CD14-positive monocyte (primary cell): ENCODE measurements around the gene AP4B1. TPM values are rescaled to one million over a fixed set of nuclear protein-coding genes. Genes with fewer than 3 reads are reported as not detected.

Source experiments
- DNase-seq, 3 donors: peaks; one replicate each; pipeline ENCODE4 v3.0.0-alpha.2; 2011 to 2022
- H2AFZ ChIP-seq: 2 replicates; pipeline ENCODE4 v1.6.0; 2012; ENCODE audit warnings: mild to moderate bottlenecking, low read depth, low read length, inconsistent platforms; ENCODE audit not compliant: insufficient read depth, poor library complexity, severe bottlenecking
- H3K27ac ChIP-seq, 2 donors: 1 replicate in 1 of 2; 2 replicates in 1 of 2; pipeline ENCODE4 v1.5.1; 2012 to 2013; ENCODE audit warnings: low read length in 2 of 2, control low read depth in 1 of 2, inconsistent platforms in 1 of 2, low read depth in 1 of 2, mild to moderate bottlenecking in 1 of 2
- H3K27me3 ChIP-seq, 2 donors: one replicate each; pipeline versions ENCODE4 v1.6.0 to v1.6.1; 2011 to 2013; ENCODE audit warnings: low read length in 2 of 2; ENCODE audit not compliant: control insufficient read depth in 2 of 2, insufficient read depth in 2 of 2
- H3K36me3 ChIP-seq, 2 donors: replicated peaks in 1 of 2; 1 replicate in 1 of 2; 2 replicates in 1 of 2; pipeline versions ENCODE4 v1.5.1 to v1.6.1; 2012 to 2013; ENCODE audit warnings: low read length in 2 of 2, control low read depth in 1 of 2, inconsistent platforms in 1 of 2, mild to moderate bottlenecking in 1 of 2; ENCODE audit not compliant: insufficient read depth in 2 of 2, control insufficient read depth in 1 of 2
- H3K4me1 ChIP-seq, 2 donors: 1 replicate in 1 of 2; 2 replicates in 1 of 2; pipeline versions ENCODE4 v1.5.1 to v1.6.1; 2012 to 2013; ENCODE audit warnings: low read length in 2 of 2, control low read depth in 1 of 2, inconsistent platforms in 1 of 2, mild to moderate bottlenecking in 1 of 2, moderate library complexity in 1 of 2; ENCODE audit not compliant: insufficient read depth in 2 of 2, control insufficient read depth in 1 of 2
- H3K4me2 ChIP-seq: replicated peaks from 2 replicates; pipeline ENCODE3; 2012; ENCODE audit warnings: low read length, moderate library complexity, mild to moderate bottlenecking; ENCODE audit not compliant: poor library complexity, severe bottlenecking; ENCODE audit errors: extremely low read depth
- H3K4me3 ChIP-seq, 3 experiments: fragments of 200-600 bp in 1 of 3; sonication (generic) in 1 of 3; replicated peaks in 1 of 3; 1 replicate in 2 of 3; 2 replicates in 1 of 3; pipeline ENCODE4 v1.5.1; 2011 to 2013; ENCODE audit warnings: low read length in 3 of 3, mild to moderate bottlenecking in 3 of 3, control low read depth in 2 of 3, low read depth in 2 of 3, inconsistent platforms in 1 of 3, moderate library complexity in 1 of 3
- H3K79me2 ChIP-seq: 2 replicates; pipeline ENCODE4 v1.6.0; 2012; ENCODE audit warnings: mild to moderate bottlenecking, control low read depth, inconsistent platforms, low read length, moderate library complexity; ENCODE audit not compliant: insufficient read depth
- H3K9ac ChIP-seq: 2 replicates; pipeline ENCODE4 v1.6.0; 2017; ENCODE audit warnings: low read length, mild to moderate bottlenecking; ENCODE audit not compliant: insufficient read depth, poor library complexity, severe bottlenecking
- H3K9me3 ChIP-seq, 2 donors: replicated peaks in 1 of 2; 1 replicate in 1 of 2; 2 replicates in 1 of 2; pipeline versions ENCODE4 v1.5.1 to v1.6.1; 2012 to 2013; ENCODE audit warnings: low read length in 2 of 2, control low read depth in 1 of 2; ENCODE audit not compliant: control insufficient read depth in 1 of 2, insufficient read depth in 1 of 2
- H4K20me1 ChIP-seq: 2 replicates; pipeline ENCODE4 v1.6.0; 2012; ENCODE audit warnings: mild to moderate bottlenecking, low read length, control low read depth, moderate library complexity; ENCODE audit not compliant: insufficient read depth
- H3K27ac Mint-ChIP-seq, 7 donors: one replicate each; pipeline ENCODE4 v1.8.0; 2020; ENCODE audit warnings: mild to moderate bottlenecking in 7 of 7, mixed read lengths in 7 of 7, moderate library complexity in 6 of 7, inconsistent platforms in 2 of 7
- H3K27me3 Mint-ChIP-seq, 3 donors: one replicate each; pipeline ENCODE4 v1.8.0; 2021 to 2022; ENCODE audit warnings: low read depth in 3 of 3, mild to moderate bottlenecking in 3 of 3, mixed read lengths in 3 of 3, moderate library complexity in 3 of 3, inconsistent platforms in 1 of 3
- H3K36me3 Mint-ChIP-seq, 2 donors: one replicate each; pipeline ENCODE4 v1.8.0; 2020; ENCODE audit warnings: mixed read lengths in 2 of 2, inconsistent platforms in 1 of 2, mild to moderate bottlenecking in 1 of 2
- H3K4me1 Mint-ChIP-seq: one replicate; pipeline ENCODE4 v1.8.0; 2020; ENCODE audit warnings: mild to moderate bottlenecking, mixed read lengths
- H3K4me3 Mint-ChIP-seq, 2 donors: one replicate each; pipeline ENCODE4 v1.8.0; 2020; ENCODE audit warnings: mild to moderate bottlenecking in 2 of 2, mixed read lengths in 2 of 2, moderate library complexity in 1 of 2
- H3K9me3 Mint-ChIP-seq, 7 donors: one replicate each; pipeline ENCODE4 v1.8.0; 2020 to 2022; ENCODE audit warnings: mixed read lengths in 7 of 7, mild to moderate bottlenecking in 6 of 7, moderate library complexity in 6 of 7, inconsistent platforms in 2 of 7
- WGBS: methylation state at CpG from one replicate; pipeline ENCODE4 v1.1.5; 2013; ENCODE audit warnings: missing lambda C conversion rate; ENCODE audit not compliant: insufficient coverage; 5-methylcytosine and 5-hydroxymethylcytosine counted together
- intact Hi-C, 2 donors: fragments of 100-400 bp; cut with micrococcal nuclease; formaldehyde crosslinking; loops; one replicate each; pipeline versions ENCODE4 v1.15.0 to v1.15.1; 2023
- polyA plus RNA-seq, 3 donors: library from polyadenylated mRNA; depleted of rRNA in 1 of 3; unstranded in 2 of 3; stranded (reverse) in 1 of 3; fragments of 300-500 nt in 2 of 3; fragments of >200 nt in 1 of 3; fragmentation: Illumina TruSeq in 2 of 3; gene quantifications; 1 replicate in 2 of 3; 2 replicates in 1 of 3; pipeline ENCODE4 v1.2.3, GENCODE V29; 2012 to 2021
- TF ChIP-seq, protein P1 (sequence below): fragments of 200-600 bp; IDR thresholded peaks from one replicate; pipeline ENCODE4 v1.8.0; 2022; ENCODE audit warnings: antibody characterized with exemption, mild to moderate bottlenecking

AP4B1 gene
- polyA plus RNA-seq, 3 donors: 3.5 to 46.3 (median 6.1) TPM

DNA sequence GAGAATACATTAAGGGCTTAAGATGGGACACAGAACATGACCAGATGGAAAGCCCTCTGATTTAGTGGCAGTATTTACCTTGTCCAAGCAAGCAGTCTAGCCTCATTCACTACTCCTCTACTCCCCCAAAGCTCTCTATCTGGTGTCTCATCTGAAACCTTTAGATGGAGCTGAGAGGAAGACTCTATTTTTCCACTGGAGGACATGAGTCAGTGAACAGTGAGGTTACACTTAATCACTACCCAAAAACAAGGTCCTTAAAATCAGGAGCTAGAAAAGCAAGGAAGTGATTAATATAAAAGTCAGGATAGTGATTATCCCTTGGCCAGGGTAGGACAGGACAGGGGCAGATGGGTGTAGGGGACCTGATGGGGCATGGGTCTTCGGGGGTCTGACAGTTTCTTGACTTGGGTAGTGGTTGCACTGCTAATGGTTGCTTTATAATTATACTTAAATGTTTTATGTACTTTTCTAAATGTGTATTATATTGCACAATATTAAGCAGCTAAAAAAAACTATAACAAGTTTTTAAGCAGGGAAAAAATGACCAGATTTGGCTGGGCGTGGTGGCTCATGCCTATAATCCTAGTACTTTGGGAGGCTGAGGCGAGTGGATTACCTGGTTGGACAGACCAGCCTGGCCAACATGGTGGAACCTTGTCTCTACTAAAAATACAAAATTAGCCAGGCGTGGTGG, 36.1 kb downstream of the AP4B1 start:
- Histone ChIP-seq H3K9ac (no peak overlapping the region), H3K27me3 (no peaks in the 10 kb centered on the region), H3K4me2 (no peak overlapping the region), H3K79me2 (peaks cover 80% of the 10 kb centered on the region), H3K4me1 (peaks cover 49 to 66% of the 10 kb centered on the region in 2 donors), H4K20me1 (no peaks in the 10 kb centered on the region), H3K36me3 (peaks cover 0 to 15% of the 10 kb centered on the region in 2 donors), H3K9me3 (no peaks in the 10 kb centered on the region), H3K27ac (peak overlapping the region in 1 of 2 donors; percentile 98), H2AFZ (no peak overlapping the region), H3K4me3 (no peak overlapping the region)
- H3K36me3 Mint-ChIP-seq: peaks cover 9 to 23% of the 10 kb centered on the region in 2 donors
- H3K27ac Mint-ChIP-seq: peak overlapping the region; percentile 65 to 89 (median 82)
- TF ChIP-seq, protein P1, sequence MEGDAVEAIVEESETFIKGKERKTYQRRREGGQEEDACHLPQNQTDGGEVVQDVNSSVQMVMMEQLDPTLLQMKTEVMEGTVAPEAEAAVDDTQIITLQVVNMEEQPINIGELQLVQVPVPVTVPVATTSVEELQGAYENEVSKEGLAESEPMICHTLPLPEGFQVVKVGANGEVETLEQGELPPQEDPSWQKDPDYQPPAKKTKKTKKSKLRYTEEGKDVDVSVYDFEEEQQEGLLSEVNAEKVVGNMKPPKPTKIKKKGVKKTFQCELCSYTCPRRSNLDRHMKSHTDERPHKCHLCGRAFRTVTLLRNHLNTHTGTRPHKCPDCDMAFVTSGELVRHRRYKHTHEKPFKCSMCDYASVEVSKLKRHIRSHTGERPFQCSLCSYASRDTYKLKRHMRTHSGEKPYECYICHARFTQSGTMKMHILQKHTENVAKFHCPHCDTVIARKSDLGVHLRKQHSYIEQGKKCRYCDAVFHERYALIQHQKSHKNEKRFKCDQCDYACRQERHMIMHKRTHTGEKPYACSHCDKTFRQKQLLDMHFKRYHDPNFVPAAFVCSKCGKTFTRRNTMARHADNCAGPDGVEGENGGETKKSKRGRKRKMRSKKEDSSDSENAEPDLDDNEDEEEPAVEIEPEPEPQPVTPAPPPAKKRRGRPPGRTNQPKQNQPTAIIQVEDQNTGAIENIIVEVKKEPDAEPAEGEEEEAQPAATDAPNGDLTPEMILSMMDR: no peak
- WGBS: 100% methylated on average over 1 of the region's 4 CpGs
- H3K4me3 Mint-ChIP-seq: peak overlapping the region in 1 of 2 donors; percentile 30
- intact Hi-C loops: loop anchor here in 1 of 2 donors (5.0 kb wide), 1 partner anchor 64 kb away; no protein-coding TSS in a partner anchor
- no peaks in the 10 kb centered on the region for H3K27me3 Mint-ChIP-seq
- H3K9me3 Mint-ChIP-seq: peaks cover 0 to 2% (median 0%) of the 10 kb centered on the region in 7 donors
- DNase-seq: peak in 2 of 3 donors; percentile 47 to 58
- H3K4me1 Mint-ChIP-seq: peaks cover 49% of the 10 kb centered on the region

DNA sequence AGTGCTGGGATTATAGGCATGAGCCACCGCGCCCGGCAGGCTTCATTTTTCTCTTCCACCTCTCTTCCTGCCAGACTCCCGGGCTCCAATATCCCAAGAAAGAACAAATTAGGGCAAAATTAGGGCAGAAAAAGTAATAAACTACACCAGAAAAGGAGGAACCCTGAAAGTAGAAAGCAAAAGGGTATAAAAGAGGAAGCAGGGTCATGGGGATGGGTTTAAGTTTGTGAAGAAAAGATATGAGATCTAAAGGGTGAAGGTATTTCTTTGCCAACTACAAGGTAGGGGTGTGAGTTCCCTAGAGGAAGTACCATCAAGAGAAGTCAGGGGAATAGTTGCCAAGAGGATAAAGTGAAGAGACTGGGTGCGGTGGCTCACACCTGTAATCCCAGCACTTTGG, 43.0 kb downstream of the AP4B1 start:
- peaks cover 18 to 50% of the 10 kb centered on the region in 2 donors for H3K36me3 Mint-ChIP-seq

More for the DNA sequence above, 43.0 kb downstream of the AP4B1 start:
- H3K4me1 Mint-ChIP-seq: peaks cover 61% of the 10 kb centered on the region
- H3K27ac Mint-ChIP-seq: peak overlapping the region; percentile 72 to 90 (median 79)
- Histone ChIP-seq H3K79me2 (peaks cover 87% of the 10 kb centered on the region), H3K9me3 (no peaks in the 10 kb centered on the region), H3K27me3 (no peaks in the 10 kb centered on the region), H3K36me3 (peaks cover 0 to 24% of the 10 kb centered on the region in 2 donors), H3K4me1 (peaks cover 51 to 66% of the 10 kb centered on the region in 2 donors), H3K4me2 (no peak overlapping the region), H4K20me1 (no peaks in the 10 kb centered on the region), H3K9ac (no peak overlapping the region), H3K4me3 (no peak overlapping the region), H3K27ac (peak overlapping the region in 1 of 2 donors; percentile 73), H2AFZ (no peak overlapping the region)
- WGBS: 83% methylated on average over 1 of the region's 5 CpGs
- no peak overlapping the region for H3K4me3 Mint-ChIP-seq
- DNase-seq: peak in 2 of 3 donors; percentile 24 to 38
- intact Hi-C loops: loop anchor here in 1 of 2 donors (5.0 kb wide), 1 partner anchor 41 kb away; the partner anchor contains the start of gene AP4B1
- peaks cover 0 to 1% (median 0%) of the 10 kb centered on the region in 7 donors for H3K9me3 Mint-ChIP-seq
- H3K27me3 Mint-ChIP-seq: peaks cover 0 to 2% (median 0%) of the 10 kb centered on the region in 3 donors
- TF ChIP-seq, protein P1: no peak
